ENCODE data around the gene RPS21. TPM values are rescaled to one million over a fixed set of nuclear protein-coding genes. Genes with fewer than 3 reads are reported as not detected.

The RPS21 gene
- total and polyA plus RNA-seq, 10 donors = 1,168 to 11,722 (median 3,328) TPM

DNA sequence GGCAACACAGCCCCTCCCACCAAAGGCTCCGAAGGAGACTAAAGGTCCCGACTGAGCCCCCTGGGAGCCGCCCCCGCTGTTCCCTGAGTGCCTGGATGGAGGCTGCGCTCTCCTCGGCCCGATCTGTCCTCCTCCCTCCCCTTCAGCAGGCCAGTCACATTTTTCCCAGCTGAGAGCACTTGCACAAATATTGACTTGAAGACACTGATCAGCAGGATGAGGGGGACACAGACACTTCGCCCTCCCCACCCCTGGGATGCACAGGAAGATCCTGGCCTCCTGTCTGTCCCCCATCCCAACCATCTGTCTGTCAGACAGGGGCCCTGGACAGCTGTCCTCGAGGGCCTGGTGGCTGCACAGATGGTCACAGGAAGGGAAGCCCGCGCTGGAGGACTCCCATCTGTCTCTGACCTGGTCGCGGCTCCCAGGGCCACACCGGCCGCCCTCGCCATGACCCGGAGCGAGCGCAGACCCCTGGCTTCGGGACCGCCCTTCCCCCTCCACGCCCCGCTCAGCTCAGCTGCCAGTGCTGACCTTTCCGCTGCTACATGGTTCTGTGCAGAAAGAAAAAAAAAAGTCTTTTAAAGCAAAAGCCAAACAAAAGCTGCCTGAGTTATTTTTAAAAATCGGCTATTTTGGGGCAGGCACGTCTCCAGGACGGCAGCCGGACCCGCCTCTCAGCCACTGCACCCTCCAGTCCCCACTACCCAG, 30.9 kb upstream of the RPS21 start:
- intact Hi-C loops (cut with DNase I; ENCODE audit: low total_unique reads) = no loop called here
- H3K4me3 ChIP-seq = peak overlapping the region in 1 of 8 donors; percentile 40

DNA sequence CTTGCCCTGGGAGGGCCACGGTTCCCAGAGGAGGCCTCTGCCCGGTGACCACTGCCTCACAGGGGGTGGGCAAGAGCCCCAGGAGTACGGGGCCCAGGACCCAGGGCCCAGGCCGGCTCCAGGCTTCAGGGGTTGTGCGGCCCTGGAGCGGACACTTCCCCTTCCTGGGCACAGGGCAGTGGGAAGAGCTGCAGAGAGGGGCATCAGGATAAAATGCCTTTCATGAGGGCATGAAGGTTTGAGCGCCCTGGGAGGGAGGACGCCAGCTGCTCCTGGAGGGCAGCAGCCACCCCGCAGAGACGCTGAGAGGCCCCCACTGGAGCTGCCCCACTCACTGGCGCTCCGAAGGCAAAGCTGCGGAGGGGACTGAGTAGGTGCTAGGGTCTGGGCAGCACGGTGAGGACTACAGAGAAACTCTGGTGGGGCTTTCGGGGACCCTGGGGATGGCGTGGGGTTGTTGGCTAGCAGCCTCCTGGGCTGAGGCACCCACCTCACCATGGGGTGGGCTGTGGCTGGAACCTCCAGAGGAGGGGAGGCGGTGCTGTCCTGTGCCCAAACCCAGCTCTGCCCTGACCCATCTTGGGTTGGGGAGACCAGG, 30.2 kb upstream of the RPS21 start:
- peaks cover 0 to 27% (median 1%) of the 10 kb centered on the region in 6 donors for H3K36me3 ChIP-seq
- intact Hi-C loops (cut with DNase I; ENCODE audit: low total_unique reads) = no loop called here
- TF ChIP-seq POLR2A (IDR thresholded peaks at IDR 0.05) = no peak
- no peak for TF ChIP-seq POLR2AphosphoS5 (IDR thresholded peaks at IDR 0.05)
- TF ChIP-seq, protein P1, sequence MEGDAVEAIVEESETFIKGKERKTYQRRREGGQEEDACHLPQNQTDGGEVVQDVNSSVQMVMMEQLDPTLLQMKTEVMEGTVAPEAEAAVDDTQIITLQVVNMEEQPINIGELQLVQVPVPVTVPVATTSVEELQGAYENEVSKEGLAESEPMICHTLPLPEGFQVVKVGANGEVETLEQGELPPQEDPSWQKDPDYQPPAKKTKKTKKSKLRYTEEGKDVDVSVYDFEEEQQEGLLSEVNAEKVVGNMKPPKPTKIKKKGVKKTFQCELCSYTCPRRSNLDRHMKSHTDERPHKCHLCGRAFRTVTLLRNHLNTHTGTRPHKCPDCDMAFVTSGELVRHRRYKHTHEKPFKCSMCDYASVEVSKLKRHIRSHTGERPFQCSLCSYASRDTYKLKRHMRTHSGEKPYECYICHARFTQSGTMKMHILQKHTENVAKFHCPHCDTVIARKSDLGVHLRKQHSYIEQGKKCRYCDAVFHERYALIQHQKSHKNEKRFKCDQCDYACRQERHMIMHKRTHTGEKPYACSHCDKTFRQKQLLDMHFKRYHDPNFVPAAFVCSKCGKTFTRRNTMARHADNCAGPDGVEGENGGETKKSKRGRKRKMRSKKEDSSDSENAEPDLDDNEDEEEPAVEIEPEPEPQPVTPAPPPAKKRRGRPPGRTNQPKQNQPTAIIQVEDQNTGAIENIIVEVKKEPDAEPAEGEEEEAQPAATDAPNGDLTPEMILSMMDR (IDR thresholded peaks at IDR 0.05 in 8 of 11, conservative IDR thresholded peaks at IDR 0.05 in 3 of 11) = no peak
- no peaks in the 10 kb centered on the region for H3K9me3 ChIP-seq
- no peak for DNase-seq
- peak overlapping the region in 2 of 8 donors; percentile 3 to 40 for H3K4me3 ChIP-seq
- peaks cover 0 to 6% (median 0%) of the 10 kb centered on the region in 7 donors for H3K27me3 ChIP-seq (replicated peaks in 1 of 7)
- H3K4me1 ChIP-seq = peaks cover 26 to 81% (median 58%) of the 10 kb centered on the region in 6 donors
- WGBS, 5 donors = 53 to 68% (median 60%) methylated on average over 14 to 17 of the region's 17 CpGs
- H3K27ac ChIP-seq = peak overlapping the region; percentile 53 to 87 (median 79)

More for the DNA sequence above, 30.9 kb upstream of the RPS21 start:
- Histone ChIP-seq H3K27ac (peak overlapping the region; percentile 53 to 87 (median 79)), H3K36me3 (peaks cover 0 to 27% (median 5%) of the 10 kb centered on the region in 6 donors), H3K4me1 (peaks cover 26 to 75% (median 51%) of the 10 kb centered on the region in 6 donors), H3K9me3 (no peaks in the 10 kb centered on the region), H3K27me3 (replicated peaks in 1 of 7) (peaks cover 0 to 6% (median 0%) of the 10 kb centered on the region in 7 donors)
- TF ChIP-seq POLR2AphosphoS5 (IDR thresholded peaks at IDR 0.05) (peak; percentile 38 to 77 (median 75)), POLR2A (IDR thresholded peaks at IDR 0.05) (no peak)
- WGBS, 5 donors = 46 to 63% (median 60%) methylated on average over 27 to 29 of the region's 29 CpGs
- no peak for DNase-seq

DNA sequence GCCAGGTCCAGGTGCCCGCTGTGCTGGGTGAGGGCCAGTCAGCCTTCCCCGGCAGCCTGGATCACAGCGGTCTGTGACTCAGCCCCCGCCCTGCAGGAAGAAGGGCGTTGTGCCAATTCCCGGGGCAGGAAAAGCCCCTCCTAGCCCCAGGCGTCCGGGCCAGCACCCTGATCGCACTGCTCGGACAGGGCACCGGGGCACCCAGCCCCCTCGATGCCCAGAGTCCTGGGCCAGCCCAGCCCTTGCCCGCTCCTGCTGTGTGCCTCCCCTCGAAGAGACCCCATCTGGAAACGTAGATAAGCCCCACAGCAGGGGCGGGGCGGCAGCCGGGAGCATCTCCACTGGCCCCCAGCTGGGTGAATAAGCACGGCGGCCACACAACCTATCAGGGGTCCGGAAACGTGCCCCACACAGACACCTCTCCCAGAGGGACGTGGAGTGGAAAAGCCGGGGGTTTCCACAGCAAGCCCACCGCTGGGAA, 29.7 kb upstream of the RPS21 start:
- Histone ChIP-seq H3K4me3 (peak overlapping the region in 2 of 8 donors; percentile 3 to 40), H3K4me1 (peaks cover 26 to 87% (median 61%) of the 10 kb centered on the region in 6 donors), H3K27me3 (replicated peaks in 1 of 7) (peaks cover 0 to 6% (median 0%) of the 10 kb centered on the region in 7 donors), H3K27ac (peak overlapping the region; percentile 53 to 87 (median 79)), H3K36me3 (peaks cover 0 to 27% (median 0%) of the 10 kb centered on the region in 6 donors), H3K9me3 (no peaks in the 10 kb centered on the region)
- no peak for DNase-seq
- intact Hi-C loops (cut with DNase I; ENCODE audit: low total_unique reads) = no loop called here
- peak; percentile 65 to 85 (median 77) for TF ChIP-seq POLR2AphosphoS5 (IDR thresholded peaks at IDR 0.05)
- no peak for TF ChIP-seq POLR2A (IDR thresholded peaks at IDR 0.05)
- TF ChIP-seq, protein P1 (IDR thresholded peaks at IDR 0.05 in 8 of 11, conservative IDR thresholded peaks at IDR 0.05 in 3 of 11) = no peak
- 28 to 35% (median 29%) methylated on average over 6 to 25 of the region's 25 CpGs for WGBS, 5 donors

DNA sequence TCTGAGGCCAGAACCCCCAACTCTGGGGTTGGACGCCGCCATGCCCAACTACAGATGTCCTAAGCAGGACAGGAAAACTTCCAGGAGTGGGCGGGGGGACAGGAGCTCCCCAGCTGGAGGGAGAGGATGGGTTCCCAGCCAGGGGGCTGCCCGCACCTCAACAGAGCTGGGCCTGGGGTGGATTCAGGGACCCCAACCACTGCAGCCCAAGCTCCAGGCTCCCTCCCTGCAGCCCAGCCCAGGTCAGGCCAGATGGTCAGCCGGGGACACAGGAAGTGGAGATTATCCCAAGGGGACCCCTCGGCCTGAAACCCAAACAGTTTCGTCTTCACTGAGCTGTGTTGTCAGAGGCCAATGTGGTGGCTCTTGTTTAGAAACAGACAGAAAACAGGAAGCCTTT, 29.2 kb upstream of the RPS21 start:
- TF ChIP-seq POLR2AphosphoS5 (IDR thresholded peaks at IDR 0.05) (no peak), POLR2A (IDR thresholded peaks at IDR 0.05) (no peak)
- TF ChIP-seq, protein P1 (IDR thresholded peaks at IDR 0.05 in 8 of 11, conservative IDR thresholded peaks at IDR 0.05 in 3 of 11) = no peak
- H3K27me3 ChIP-seq (replicated peaks in 1 of 7) = peaks cover 0 to 6% (median 0%) of the 10 kb centered on the region in 7 donors
- H3K36me3 ChIP-seq = peaks cover 0 to 25% (median 0%) of the 10 kb centered on the region in 6 donors
- H3K4me1 ChIP-seq = peaks cover 26 to 90% (median 63%) of the 10 kb centered on the region in 6 donors
- no peaks in the 10 kb centered on the region for H3K9me3 ChIP-seq
- peak overlapping the region in 1 of 8 donors; percentile 40 for H3K4me3 ChIP-seq
- intact Hi-C loops (cut with DNase I; ENCODE audit: low total_unique reads) = no loop called here
- 33 to 48% (median 46%) methylated on average over 6 to 7 of the region's 7 CpGs for WGBS, 5 donors
- DNase-seq = no peak
- peak overlapping the region; percentile 53 to 87 (median 79) for H3K27ac ChIP-seq
